Trophoblast cell (in vitro differentiated cells and primary cell): ENCODE results near the gene ECT2L.

Experiments
- DNase-seq, 2 donors: peaks; one replicate each; pipeline ENCODE4 v3.0.0-alpha.2; 2016
- H2AFZ ChIP-seq: 2 replicates; pipeline ENCODE4 v1.6.1; 2013; ENCODE audit warnings: low read length, moderate library complexity, mild to moderate bottlenecking; ENCODE audit not compliant: insufficient read depth, poor library complexity
- H2AK5ac ChIP-seq: 2 replicates; pipeline ENCODE4 v1.6.1; 2013; ENCODE audit warnings: mild to moderate bottlenecking, low read length
- H2BK120ac ChIP-seq: 2 replicates; pipeline ENCODE4 v1.6.1; 2013; ENCODE audit warnings: low read length, mild to moderate bottlenecking, moderate library complexity; ENCODE audit not compliant: insufficient read depth, poor library complexity
- H2BK12ac ChIP-seq: 2 replicates; pipeline ENCODE4 v1.6.1; 2013; ENCODE audit warnings: mild to moderate bottlenecking, low read length, moderate library complexity
- H2BK5ac ChIP-seq: 2 replicates; pipeline ENCODE4 v1.6.1; 2013; ENCODE audit warnings: low read length, low read depth, moderate library complexity, mild to moderate bottlenecking; ENCODE audit not compliant: poor library complexity
- H3K14ac ChIP-seq: 2 replicates; pipeline ENCODE4 v1.6.1; 2013; ENCODE audit warnings: mild to moderate bottlenecking, low read length
- H3K18ac ChIP-seq: 2 replicates; pipeline ENCODE4 v1.6.1; 2013; ENCODE audit warnings: mild to moderate bottlenecking, low read length
- H3K23ac ChIP-seq: 2 replicates; pipeline ENCODE4 v1.6.1; 2013; ENCODE audit warnings: low read length
- H3K27ac ChIP-seq: 2 replicates; pipeline ENCODE4 v1.5.1; 2013; ENCODE audit warnings: low read depth, mild to moderate bottlenecking, inconsistent platforms, low read length, moderate library complexity
- H3K27me3 ChIP-seq: 2 replicates; pipeline ENCODE4 v1.6.1; 2013; ENCODE audit warnings: inconsistent platforms, mild to moderate bottlenecking, low read length, moderate library complexity; ENCODE audit not compliant: insufficient read depth
- H3K36me3 ChIP-seq, 2 experiments: 1 replicate in 1 of 2; 2 replicates in 1 of 2; pipeline ENCODE4 v1.6.1; 2013; ENCODE audit warnings: low read length in 2 of 2, mild to moderate bottlenecking in 2 of 2, moderate library complexity in 1 of 2; ENCODE audit not compliant: insufficient read depth in 2 of 2, control insufficient read depth in 1 of 2
- H3K4ac ChIP-seq: 2 replicates; pipeline ENCODE4 v1.6.1; 2013; ENCODE audit warnings: low read depth, mild to moderate bottlenecking, low read length, moderate library complexity
- H3K4me1 ChIP-seq, 2 experiments: 1 replicate in 1 of 2; 2 replicates in 1 of 2; pipeline ENCODE4 v1.6.1; 2013; ENCODE audit warnings: low read length in 2 of 2, mild to moderate bottlenecking in 2 of 2, moderate library complexity in 1 of 2; ENCODE audit not compliant: insufficient read depth in 2 of 2, control insufficient read depth in 1 of 2
- H3K4me2 ChIP-seq: 2 replicates; pipeline ENCODE4 v1.6.1; 2013; ENCODE audit warnings: inconsistent platforms, mild to moderate bottlenecking, low read length, moderate library complexity
- H3K4me3 ChIP-seq: 2 replicates; pipeline ENCODE4 v1.5.1; 2013; ENCODE audit warnings: mild to moderate bottlenecking, low read depth, low read length, inconsistent platforms
- H3K79me1 ChIP-seq: one replicate; pipeline ENCODE4 v1.6.1; 2013; ENCODE audit warnings: low read length
- H3K79me2 ChIP-seq: 2 replicates; pipeline ENCODE4 v1.6.1; 2013; ENCODE audit warnings: low read length, mild to moderate bottlenecking; ENCODE audit not compliant: control insufficient read depth, insufficient read depth, poor library complexity
- H3K9ac ChIP-seq: 2 replicates; pipeline ENCODE4 v1.6.1; 2013; ENCODE audit warnings: mild to moderate bottlenecking, low read length
- H3K9me3 ChIP-seq: 2 replicates; pipeline ENCODE4 v1.6.1; 2013; ENCODE audit warnings: low read depth, mild to moderate bottlenecking, control low read depth, inconsistent platforms, low read length; ENCODE audit not compliant: insufficient read depth
- H4K12ac ChIP-seq: 2 replicates; pipeline ENCODE4 v1.6.1; 2013; ENCODE audit warnings: low read depth, mild to moderate bottlenecking, low read length, moderate library complexity
- H4K8ac ChIP-seq: 2 replicates; pipeline ENCODE4 v1.6.1; 2013; ENCODE audit warnings: low read depth, mild to moderate bottlenecking, low read length, moderate library complexity
- H4K91ac ChIP-seq: one replicate; pipeline ENCODE4 v1.6.1; 2013; ENCODE audit warnings: low read depth, mild to moderate bottlenecking, low read length, moderate library complexity
- WGBS: extraction: QIAGEN DNeasy Blood & Tissue Kit; methylation state at CpG from one replicate; pipeline ENCODE4 v1.1.7; 2013; ENCODE audit warnings: missing lambda C conversion rate; ENCODE audit not compliant: insufficient read length, insufficient coverage; ENCODE audit errors: extremely low coverage; 5-methylcytosine and 5-hydroxymethylcytosine counted together

Gene ECT2L

GRCh38 chr6:138953451-138953850 lies 157.6 kb downstream of the ECT2L start:
- Histone ChIP-seq H3K9ac (no peak overlapping the region), H3K9me3 (no peaks in the 10 kb centered on the region), H4K12ac (no peak overlapping the region), H3K14ac (no peak overlapping the region), H2BK120ac (no peak overlapping the region), H2BK5ac (no peak overlapping the region), H3K4me2 (no peak overlapping the region), H2AK5ac (no peak overlapping the region), H3K18ac (no peak overlapping the region), H2AFZ (no peak overlapping the region), H4K8ac (no peak overlapping the region), H3K4ac (no peak overlapping the region), H3K79me2 (no peaks in the 10 kb centered on the region), H3K4me3 (no peak overlapping the region), H3K23ac (no peak overlapping the region), H3K27me3 (no peaks in the 10 kb centered on the region), H3K36me3 (no peaks in the 10 kb centered on the region), H3K79me1 (no peaks in the 10 kb centered on the region), H4K91ac (no peak overlapping the region), H3K4me1 (no peaks in the 10 kb centered on the region), H3K27ac (no peak overlapping the region), H2BK12ac (no peak overlapping the region)
- no peak for DNase-seq
- no CpG with 5 or more reads among the region's 1 CpG for WGBS
